HepG2 (cell line): ENCODE measurements around the gene DIP2C.

ENCODE experiments used
- HOXA5 ChIP-seq: sonication (generic); formaldehyde crosslinking; IDR thresholded peaks from 2 replicates; pipeline ENCODE4 v1.4.0; 2020; ENCODE audit warnings: missing genetic modification reagents
- ZBTB49 ChIP-seq: sonication (generic); formaldehyde crosslinking; IDR thresholded peaks from 2 replicates; pipeline ENCODE4 v1.4.0; 2020; ENCODE audit warnings: missing genetic modification reagents, borderline replicate concordance
- ZNF589 ChIP-seq: sonication (generic); formaldehyde crosslinking; conservative IDR thresholded peaks from 2 replicates; pipeline ENCODE4 v1.8.0; 2022; ENCODE audit warnings: mild to moderate bottlenecking, moderate library complexity, missing genetic modification reagents
- ZNF792 ChIP-seq: IDR thresholded peaks from 2 replicates; pipeline ENCODE4 v1.6.1; 2016
- TF ChIP-seq, protein P1 (sequence below): sonication (generic); formaldehyde crosslinking; IDR thresholded peaks from 2 replicates; pipeline ENCODE4 v1.5.0; 2020; ENCODE audit warnings: mild to moderate bottlenecking, missing genetic modification reagents, moderate library complexity
- TF ChIP-seq, protein P2 (sequence below): sonication (generic); formaldehyde crosslinking; IDR thresholded peaks from 2 replicates; pipeline ENCODE4 v1.8.0; 2023; ENCODE audit warnings: mild to moderate bottlenecking, missing genetic modification reagents

DNA sequence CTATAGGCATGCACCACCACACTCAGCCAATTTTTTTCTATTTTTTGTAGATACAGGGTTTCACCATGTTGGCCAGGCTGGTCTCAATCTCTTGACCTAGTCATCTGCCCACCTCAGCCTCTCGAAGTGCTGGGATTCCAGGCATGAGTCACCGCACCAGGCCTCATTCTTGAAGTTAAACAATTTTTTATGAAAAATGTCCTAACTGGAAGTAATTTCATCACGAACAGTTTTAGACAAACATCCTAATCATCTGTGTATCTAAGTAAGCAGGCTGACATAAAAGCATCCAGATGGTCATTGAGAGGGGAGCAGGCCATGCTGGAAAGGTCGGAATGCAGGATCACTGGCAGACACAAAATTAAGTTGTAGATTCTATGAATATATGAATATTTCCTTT, 285.1 kb downstream of the DIP2C start:
- TF ChIP-seq, protein P1, sequence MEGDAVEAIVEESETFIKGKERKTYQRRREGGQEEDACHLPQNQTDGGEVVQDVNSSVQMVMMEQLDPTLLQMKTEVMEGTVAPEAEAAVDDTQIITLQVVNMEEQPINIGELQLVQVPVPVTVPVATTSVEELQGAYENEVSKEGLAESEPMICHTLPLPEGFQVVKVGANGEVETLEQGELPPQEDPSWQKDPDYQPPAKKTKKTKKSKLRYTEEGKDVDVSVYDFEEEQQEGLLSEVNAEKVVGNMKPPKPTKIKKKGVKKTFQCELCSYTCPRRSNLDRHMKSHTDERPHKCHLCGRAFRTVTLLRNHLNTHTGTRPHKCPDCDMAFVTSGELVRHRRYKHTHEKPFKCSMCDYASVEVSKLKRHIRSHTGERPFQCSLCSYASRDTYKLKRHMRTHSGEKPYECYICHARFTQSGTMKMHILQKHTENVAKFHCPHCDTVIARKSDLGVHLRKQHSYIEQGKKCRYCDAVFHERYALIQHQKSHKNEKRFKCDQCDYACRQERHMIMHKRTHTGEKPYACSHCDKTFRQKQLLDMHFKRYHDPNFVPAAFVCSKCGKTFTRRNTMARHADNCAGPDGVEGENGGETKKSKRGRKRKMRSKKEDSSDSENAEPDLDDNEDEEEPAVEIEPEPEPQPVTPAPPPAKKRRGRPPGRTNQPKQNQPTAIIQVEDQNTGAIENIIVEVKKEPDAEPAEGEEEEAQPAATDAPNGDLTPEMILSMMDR (CRISPR knock-in tag) = no peak
- TF ChIP-seq ZNF589 (CRISPR knock-in tag) = no peak
- TF ChIP-seq HOXA5 (CRISPR knock-in tag) = no peak
- TF ChIP-seq ZBTB49 (CRISPR knock-in tag) = no peak
- TF ChIP-seq, protein P2, sequence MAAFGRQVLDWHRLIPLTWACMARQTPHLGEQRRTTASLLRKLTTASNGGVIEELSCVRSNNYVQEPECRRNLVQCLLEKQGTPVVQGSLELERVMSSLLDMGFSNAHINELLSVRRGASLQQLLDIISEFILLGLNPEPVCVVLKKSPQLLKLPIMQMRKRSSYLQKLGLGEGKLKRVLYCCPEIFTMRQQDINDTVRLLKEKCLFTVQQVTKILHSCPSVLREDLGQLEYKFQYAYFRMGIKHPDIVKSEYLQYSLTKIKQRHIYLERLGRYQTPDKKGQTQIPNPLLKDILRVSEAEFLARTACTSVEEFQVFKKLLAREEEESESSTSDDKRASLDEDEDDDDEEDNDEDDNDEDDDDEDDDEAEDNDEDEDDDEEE (CRISPR knock-in tag) = no peak
- TF ChIP-seq ZNF792 (CRISPR knock-in tag) = no peak
